Esophagus squamous epithelium (tissue), 5 donors: ENCODE measurements around the gene WRAP73. TPM values are rescaled to one million over a fixed set of nuclear protein-coding genes. Genes with fewer than 3 reads are reported as not detected.

Source experiments
- DNase-seq: peaks from one replicate; lab custom pipeline; 2025; lab: John Stamatoyannopoulos, UW
- H3K27ac ChIP-seq, 4 donors: fragments of 200-600 bp; sonication (generic); one replicate each; pipeline ENCODE4 v1.5.1; 2016 to 2019; ENCODE audit warnings: mild to moderate bottlenecking in 1 of 4
- H3K27me3 ChIP-seq, 4 donors: fragments of 200-600 bp; sonication (generic); 1 replicate in 3 of 4; 2 replicates in 1 of 4; pipeline versions ENCODE4 v1.5.1 to v1.6.0; 2017 to 2021; ENCODE audit warnings: antibody characterized with exemption in 1 of 4
- H3K36me3 ChIP-seq, 3 donors: fragments of 200-600 bp; sonication (generic); one replicate each; pipeline ENCODE4 v1.5.1; 2016 to 2019
- H3K4me1 ChIP-seq, 3 donors: fragments of 200-600 bp; sonication (generic); one replicate each; pipeline ENCODE4 v1.5.1; 2017 to 2019
- H3K4me3 ChIP-seq, 4 donors: fragments of 200-600 bp; sonication (generic); 1 replicate in 3 of 4; 2 replicates in 1 of 4; pipeline ENCODE4 v1.5.1; 2016 to 2019; ENCODE audit warnings: mild to moderate bottlenecking in 2 of 4, moderate library complexity in 1 of 4
- H3K9me3 ChIP-seq, 3 donors: fragments of 200-600 bp; sonication (generic); one replicate each; pipeline ENCODE4 v1.5.1; 2016 to 2019
- CTCF ChIP-seq, 6 experiments: fragments of 450-650 bp in 4 of 6; fragments of 200-600 bp in 2 of 6; sonication (generic) in 2 of 6; IDR thresholded peaks; one replicate each; pipeline ENCODE4 v1.5.1; 2016 to 2019; ENCODE audit warnings: antibody characterized with exemption in 6 of 6, mild to moderate bottlenecking in 4 of 6, moderate library complexity in 4 of 6
- POLR2A ChIP-seq, 4 donors: fragments of 450-650 bp; IDR thresholded peaks; one replicate each; pipeline ENCODE4 v1.6.1; 2017; ENCODE audit warnings: antibody characterized with exemption in 4 of 4, mild to moderate bottlenecking in 4 of 4, moderate library complexity in 3 of 4
- WGBS, 2 donors: methylation state at CpG; one replicate each; pipeline ENCODE4 v1.1.5; 2018; 5-methylcytosine and 5-hydroxymethylcytosine counted together
- intact Hi-C: fragments of 100-400 bp; cut with DNase I; formaldehyde crosslinking; loops from one replicate; pipeline ENCODE4 v1.15.0; 2022
- total RNA-seq, 4 donors: library from RNA; depleted of rRNA; stranded (reverse); fragments of >200 nt; gene quantifications; one replicate each; pipeline ENCODE4 v1.1.0, GENCODE V29; 2016
- donor health status: DM: yes; HTN: yes; CAD: no.

The WRAP73 gene
- total RNA-seq, 4 donors from 2014 or later, result 7.6 to 17.2 (median 11.8) TPM

GRCh38 chr1:3691421-3692204 lies 41.7 kb upstream of the WRAP73 start:
- TF ChIP-seq POLR2A (IDR thresholded peaks at IDR 0.05) (no peak), CTCF (IDR thresholded peaks at IDR 0.05) (no peak)
- intact Hi-C loops, result no loop called here
- Histone ChIP-seq H3K4me3 (no peak overlapping the region), H3K36me3 (no peaks in the 10 kb centered on the region), H3K4me1 (peaks cover 0 to 52% (median 30%) of the 10 kb centered on the region in 3 donors), H3K27me3 (peaks cover 0 to 38% (median 0%) of the 10 kb centered on the region in 4 donors), H3K27ac (no peak overlapping the region), H3K9me3 (no peaks in the 10 kb centered on the region)
- no peak for DNase-seq
- WGBS, 2 donors, result 90 to 92% methylated on average over 13 to 14 of the region's 24 CpGs

GRCh38 chr1:3690282-3691065 lies 40.6 kb upstream of the WRAP73 start:
- intact Hi-C loops, result no loop called here
- no peak for DNase-seq
- Histone ChIP-seq H3K4me3 (peak overlapping the region in 1 of 4 donors; percentile 15), H3K36me3 (no peaks in the 10 kb centered on the region), H3K27ac (no peak overlapping the region), H3K4me1 (peaks cover 0 to 46% (median 26%) of the 10 kb centered on the region in 3 donors), H3K27me3 (peaks cover 0 to 31% (median 0%) of the 10 kb centered on the region in 4 donors), H3K9me3 (no peaks in the 10 kb centered on the region)
- 15 to 60% methylated on average over 1 to 4 of the region's 50 CpGs for WGBS, 2 donors
- TF ChIP-seq CTCF (IDR thresholded peaks at IDR 0.05) (no peak), POLR2A (IDR thresholded peaks at IDR 0.05) (no peak)

GRCh38 chr1:3689138-3689750 lies 39.3 kb upstream of the WRAP73 start:
- H3K27ac ChIP-seq, result no peak overlapping the region
- no peaks in the 10 kb centered on the region for H3K36me3 ChIP-seq
- peaks cover 8 to 53% (median 28%) of the 10 kb centered on the region in 3 donors for H3K4me1 ChIP-seq
- H3K9me3 ChIP-seq, result no peaks in the 10 kb centered on the region
- no peak for TF ChIP-seq CTCF (IDR thresholded peaks at IDR 0.05)
- H3K27me3 ChIP-seq, result peaks cover 0 to 36% (median 0%) of the 10 kb centered on the region in 4 donors
- H3K4me3 ChIP-seq, result no peak overlapping the region
- intact Hi-C loops, result no loop called here
- no peak for DNase-seq
- WGBS, 2 donors, result 70% methylated on average over 2 of the region's 19 CpGs; no CpG with 5 or more reads in 1 of the 2 donors

- no peaks in the 10 kb centered on the region for H3K9me3 ChIP-seq
- no peak overlapping the region for H3K4me3 ChIP-seq
- DNase-seq, result no peak
- peaks cover 0 to 43% (median 0%) of the 10 kb centered on the region in 4 donors for H3K27me3 ChIP-seq
- no peaks in the 10 kb centered on the region for H3K36me3 ChIP-seq
- no peak for TF ChIP-seq CTCF (IDR thresholded peaks at IDR 0.05)
- TF ChIP-seq POLR2A (IDR thresholded peaks at IDR 0.05), result no peak
- 14 to 30% methylated on average over 8 of the region's 29 CpGs for WGBS, 2 donors
- H3K4me1 ChIP-seq, result peaks cover 9 to 60% (median 30%) of the 10 kb centered on the region in 3 donors
- intact Hi-C loops, result no loop called here
- H3K27ac ChIP-seq, result no peak overlapping the region
Observed at GRCh38 chr1:3688356-3689137, 38.6 kb upstream of the WRAP73 start.
